ENCODE data around the gene EFS. TPM values are rescaled to one million over a fixed set of nuclear protein-coding genes. Genes with fewer than 3 reads are reported as not detected.

The EFS gene
- total and polyA plus RNA-seq, 2 of the 8 experiments (the other 6 are each of a cell fraction or from before 2014, with no cell fraction given): 27.8 to 28.6 TPM

- FAIRE-seq (no peak), DNase-seq (ENCODE audit: low read depth in 1 of 2, low spot score in 2 of 2) (no peak)
- Histone ChIP-seq H4K20me1 (replicated peaks in 1 of 2; ENCODE audit: control insufficient read depth in 1 of 2, insufficient read depth in 2 of 2, low read length in 2 of 2) (no peaks in the 10 kb centered on the region), H3K23ac (ENCODE audit: insufficient read length) (no peak overlapping the region), H2AK5ac (ENCODE audit: low read depth, low read length) (no peak overlapping the region), H3K36me3 (ENCODE audit: control insufficient read depth in 2 of 4, insufficient read depth in 4 of 4, low read length in 3 of 4) (no peaks in the 10 kb centered on the region), H3K27me3 (replicated peaks in 1 of 4; ENCODE audit: control insufficient read depth in 3 of 4, extremely low read depth in 1 of 4, insufficient read depth in 3 of 4, low read length in 3 of 4) (no peaks in the 10 kb centered on the region; a peak in 1 of 7 replicates), H2BK120ac (replicated peaks; ENCODE audit: low read depth, low read length) (no peak overlapping the region), H3K9me3 (ENCODE audit: insufficient read depth in 2 of 2, low read depth in 1 of 2, low read length in 1 of 2) (no peaks in the 10 kb centered on the region), H2BK15ac (ENCODE audit: low read length) (no peak overlapping the region), H3K4ac (replicated peaks; ENCODE audit: insufficient read length, low read depth, low read length) (no peak overlapping the region), H3K14ac (ENCODE audit: insufficient read length) (no peak overlapping the region), H3K79me2 (ENCODE audit: control insufficient read depth in 1 of 2, insufficient read depth in 2 of 2, low read length in 2 of 2) (no peaks in the 10 kb centered on the region), H3K79me1 (ENCODE audit: low read depth, low read length) (no peaks in the 10 kb centered on the region), H2BK5ac (ENCODE audit: low read depth, low read length) (no peak overlapping the region), H3K9ac (replicated peaks in 1 of 4; ENCODE audit: extremely low read depth in 1 of 4, low read depth in 3 of 4, low read length in 3 of 4) (no peak overlapping the region), H3K4me2 (ENCODE audit: insufficient read depth in 1 of 2, low read depth in 2 of 2, low read length in 2 of 2) (no peak overlapping the region), H3K27ac (ENCODE audit: low read depth, low read length) (no peak overlapping the region), H2AFZ (ENCODE audit: low read length) (no peak overlapping the region), H4K91ac (replicated peaks; ENCODE audit: insufficient read length, low read length) (no peak overlapping the region), H4K8ac (ENCODE audit: extremely low read depth, insufficient read depth, low read length) (no peak overlapping the region), H2BK12ac (ENCODE audit: low read depth, low read length) (no peak overlapping the region), H3K18ac (ENCODE audit: extremely low read depth, low read length) (no peak overlapping the region), H3K4me1 (replicated peaks in 1 of 4; ENCODE audit: control insufficient read depth in 3 of 4, insufficient read depth in 4 of 4, low read length in 3 of 4) (peaks cover 0 to 10% (median 0%) of the 10 kb centered on the region in 4 experiments; a peak in 1 of 7 replicates), H4K5ac (ENCODE audit: insufficient read length, low read depth, low read length) (no peak overlapping the region), H3K4me3 (ENCODE audit: extremely low read depth in 1 of 4, insufficient read depth in 2 of 4, low read depth in 3 of 4, low read length in 4 of 4) (no peak overlapping the region), H3K23me2 (ENCODE audit: low read depth, low read length) (no peaks in the 10 kb centered on the region; the same call in 1 of the 2 replicates), H2BK20ac (ENCODE audit: low read length) (no peak overlapping the region), H3K56ac (replicated peaks; ENCODE audit: insufficient read length, low read depth, low read length) (no peak overlapping the region)
- WGBS, 2 experiments (ENCODE audit: extremely low coverage in 1 of 2, insufficient coverage in 1 of 2, insufficient read length in 1 of 2, insufficient replicate concordance in 2 of 2, low coverage in 1 of 2, low lambda C conversion rate in 2 of 2, missing lambda C conversion rate in 1 of 2): 95% methylated on average over 1 of the region's 1 CpG; no CpG with 5 or more reads in 1 of the 2 experiments
- POLR2A ChIA-PET (ENCODE audit: partially characterized antibody): interaction anchor here (1.5 kb wide), 1 partner anchor 11 kb away, joined by 3 read pairs; no protein-coding TSS in a partner anchor
- TF ChIP-seq RAD21 (IDR thresholded peaks at IDR 0.05 in 1 of 2, conservative IDR thresholded peaks at IDR 0.05 in 1 of 2; ENCODE audit: low read depth in 2 of 2, low read length in 2 of 2): no peak
- TF ChIP-seq CHD2 (IDR thresholded peaks at IDR 0.05; ENCODE audit: low read length): no peak
- TF ChIP-seq SP4 (IDR thresholded peaks at IDR 0.05; ENCODE audit: low read length): no peak
- TF ChIP-seq BRCA1 (IDR thresholded peaks at IDR 0.05; ENCODE audit: low read depth, low read length): no peak
- no peak for TF ChIP-seq YY1 (IDR thresholded peaks at IDR 0.05; ENCODE audit: low read depth, low read length)
- TF ChIP-seq SIN3A (conservative IDR thresholded peaks at IDR 0.05 in 1 of 2, IDR thresholded peaks at IDR 0.05 in 1 of 2; ENCODE audit: low read depth in 1 of 2, low read length in 2 of 2): no peak
- TF ChIP-seq EZH2 (IDR thresholded peaks at IDR 0.05; ENCODE audit: low read depth, low read length, severe bottlenecking): no peak
- TF ChIP-seq CEBPB (IDR thresholded peaks at IDR 0.05; ENCODE audit: low read depth, low read length): no peak
- TF ChIP-seq JUND (IDR thresholded peaks at IDR 0.05; ENCODE audit: low read length): no peak
- no peak for TF ChIP-seq FOSL1 (IDR thresholded peaks at IDR 0.05; ENCODE audit: insufficient read depth, low read depth, low read length)
- no peak for TF ChIP-seq SP2 (IDR thresholded peaks at IDR 0.05; ENCODE audit: low read length)
- TF ChIP-seq CBX8 (IDR thresholded peaks at IDR 0.05; ENCODE audit: borderline replicate concordance, low read depth, low read length): no peak
- no peak for TF ChIP-seq RNF2 (IDR thresholded peaks at IDR 0.05; ENCODE audit: borderline replicate concordance, low read depth, low read length, missing control alignments, poor library complexity, severe bottlenecking)
- no peak for TF ChIP-seq RXRA (IDR thresholded peaks at IDR 0.05; ENCODE audit: insufficient read depth, low read depth, low read length)
- CTCF ChIA-PET (ENCODE audit: partially characterized antibody): interaction anchor here (0.8 to 4.0 kb wide), 9 partner anchors 7 to 291 kb away, joined by 3 to 30 read pairs (median 4); partner anchors contain the start of gene CMTM5
These were observed 22.0 kb upstream of the EFS start for GRCh38 chr14:23386999-23387398.
